Activated CD4-positive, alpha-beta T cell treated with anti-CD3 and anti-CD28 coated beads for 36 hours (primary cell): ENCODE data around the gene SCYGR6. TPM values are rescaled to one million over a fixed set of nuclear protein-coding genes. Genes with fewer than 3 reads are reported as not detected.

Source experiments
- total RNA-seq, 2 experiments: library from RNA; stranded (reverse); gene quantifications; one replicate each; pipeline ENCODE4 v1.2.3, GENCODE V29; 2021

SCYGR6 gene
- total RNA-seq, 2 experiments from 2014 or later = not detected

Other genes starting within 250 kb of the SCYGR6 start
- not detected for gene SCYGR2, start 125.9 kb downstream of the SCYGR6 start, total RNA-seq
- not detected for gene SCYGR3, start 109.9 kb downstream of the SCYGR6 start, total RNA-seq
- not detected for gene SCYGR4, start 107.3 kb downstream of the SCYGR6 start, total RNA-seq
- gene SCYGR5, start 58.0 kb downstream of the SCYGR6 start, total RNA-seq = not detected
- gene SLC19A3, start 6.7 kb downstream of the SCYGR6 start, total RNA-seq = not detected
- gene SCYGR7, start 3.6 kb upstream of the SCYGR6 start, total RNA-seq = not detected
- not detected for gene SCYGR8, start 21.1 kb upstream of the SCYGR6 start, total RNA-seq
- 10 to 100 TPM in 1 of 2 experiments, 1 to 10 TPM in 1; 7.9 to 16.2 TPM for gene CCL20, start 89.1 kb upstream of the SCYGR6 start, total RNA-seq
- not detected for gene DAW1, start 146.9 kb upstream of the SCYGR6 start, total RNA-seq